Esophagus muscularis mucosa (tissue), 3 donors: ENCODE measurements around the gene SFXN5.

Source experiments
- CTCF ChIP-seq, 3 experiments: fragments of 200-600 bp in 2 of 3; fragments of 450-650 bp in 1 of 3; sonication (generic) in 2 of 3; IDR thresholded peaks; one replicate each; pipeline ENCODE4 v1.5.1; 2017 to 2019; ENCODE audit warnings: antibody characterized with exemption in 3 of 3, mild to moderate bottlenecking in 2 of 3, moderate library complexity in 1 of 3
- POLR2A ChIP-seq: fragments of 450-650 bp; IDR thresholded peaks from one replicate; pipeline ENCODE4 v1.6.1; 2017; ENCODE audit warnings: antibody characterized with exemption, moderate library complexity, mild to moderate bottlenecking, low read depth
- POLR2AphosphoS5 ChIP-seq, 2 donors: sonication (generic); formaldehyde crosslinking; IDR thresholded peaks; one replicate each; pipeline ENCODE4 v1.6.1; 2017; ENCODE audit warnings: antibody characterized with exemption in 2 of 2

DNA sequence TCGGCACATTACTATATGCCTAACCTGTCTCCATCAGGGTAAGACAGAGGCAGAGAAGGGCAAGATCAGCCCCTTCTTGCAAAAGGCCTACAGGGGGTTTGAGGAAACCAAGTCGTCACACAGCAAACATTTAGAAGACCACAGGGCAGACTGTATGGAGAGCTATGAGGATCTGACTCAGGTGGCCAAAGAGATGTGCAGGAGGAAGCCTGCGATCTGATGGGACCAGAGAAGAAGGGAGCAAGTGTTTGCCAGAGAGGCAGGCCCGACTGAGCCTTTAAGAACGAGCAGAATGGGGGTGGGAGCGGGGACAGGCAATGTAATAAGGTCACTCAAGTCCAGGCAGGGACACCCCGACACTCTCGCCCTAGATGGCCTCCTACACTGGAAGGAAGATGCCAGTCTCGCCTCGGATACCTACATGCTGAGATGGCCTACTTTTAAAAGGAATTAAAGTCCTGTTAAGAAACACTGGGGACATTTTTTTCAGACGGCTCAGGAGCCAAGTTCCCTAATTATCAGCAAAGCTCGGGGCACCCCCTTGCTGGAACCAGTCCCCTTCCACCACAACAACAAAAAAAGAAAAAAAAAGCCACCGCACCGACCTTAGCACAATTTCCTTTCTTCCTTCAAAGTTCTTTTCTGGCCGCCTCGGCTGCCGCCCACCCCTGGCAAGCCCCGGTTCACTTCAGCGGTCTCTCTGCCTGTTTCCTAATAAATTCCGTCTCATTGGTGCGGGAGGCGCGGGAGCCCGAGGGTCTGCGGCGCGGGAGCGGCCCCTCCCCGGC lies 1.5 kb downstream of the SFXN5 start:
- TF ChIP-seq CTCF (IDR thresholded peaks at IDR 0.05) (no peak), POLR2AphosphoS5 (IDR thresholded peaks at IDR 0.05) (no peak), POLR2A (no peak)
